ENCODE measurements around the gene SHISAL2B. TPM values are rescaled to one million over a fixed set of nuclear protein-coding genes. Genes with fewer than 3 reads are reported as not detected.

SHISAL2B gene
- total RNA-seq, 3 donors from 2014 or later (not counting 1 experiment from before 2014, with no cell fraction given) = not detected

DNA sequence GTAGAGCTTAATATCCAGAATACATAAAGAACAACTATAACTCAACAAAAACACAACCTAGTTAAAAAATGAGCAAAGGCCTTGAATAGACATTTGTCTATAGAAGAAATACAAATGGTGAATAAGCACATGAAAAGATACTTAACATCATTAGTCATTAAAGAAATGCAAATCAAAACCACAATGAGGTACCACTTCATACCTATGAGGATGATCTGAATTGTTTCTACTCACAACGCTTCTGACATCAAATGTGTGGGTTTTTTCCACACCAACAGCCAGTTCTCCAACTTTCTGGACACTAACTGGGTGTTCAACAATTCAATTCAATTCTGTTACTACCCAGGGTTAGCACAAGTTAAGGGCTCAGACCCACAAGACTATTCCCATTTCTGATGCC, 56.1 kb downstream of the SHISAL2B start:
- intact Hi-C loops (cut with micrococcal nuclease) = no loop called here

DNA sequence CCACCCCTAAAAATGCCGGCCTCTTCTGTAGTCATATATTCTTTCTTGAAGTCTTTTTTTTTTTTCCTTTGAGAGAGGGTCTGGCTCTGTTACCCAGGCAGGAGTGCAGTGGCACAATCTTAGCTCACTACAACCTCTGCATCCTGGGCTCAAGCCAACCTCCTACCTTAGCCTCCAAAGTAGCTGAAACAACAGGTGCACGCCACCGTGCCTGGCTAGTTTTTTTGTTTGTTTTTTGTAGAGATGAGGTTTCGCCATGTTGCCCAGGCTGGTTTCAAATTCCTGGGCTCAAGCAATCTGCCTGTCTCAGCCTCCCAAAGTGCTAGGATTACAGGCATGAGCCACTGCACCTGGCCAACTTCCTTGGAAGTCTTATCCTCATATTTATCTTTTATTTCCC, 59.1 kb downstream of the SHISAL2B start:
- DNase-seq (no peak), ATAC-seq (no peak)
- Histone ChIP-seq H3K36me3 (ENCODE audit: control insufficient read depth, insufficient read depth, low read length) (peaks cover 13% of the 10 kb centered on the region), H3K4me1 (ENCODE audit: control insufficient read depth, insufficient read depth, low read length) (no peaks in the 10 kb centered on the region), H3K27ac (ENCODE audit: low read length) (no peak overlapping the region), H3K4me3 (ENCODE audit: low read length) (no peak overlapping the region), H3K9me3 (ENCODE audit: control insufficient read depth, insufficient read depth, low read length) (no peaks in the 10 kb centered on the region), H3K27me3 (ENCODE audit: control insufficient read depth, insufficient read depth, low read length) (no peaks in the 10 kb centered on the region)
- TF ChIP-seq, protein P1, sequence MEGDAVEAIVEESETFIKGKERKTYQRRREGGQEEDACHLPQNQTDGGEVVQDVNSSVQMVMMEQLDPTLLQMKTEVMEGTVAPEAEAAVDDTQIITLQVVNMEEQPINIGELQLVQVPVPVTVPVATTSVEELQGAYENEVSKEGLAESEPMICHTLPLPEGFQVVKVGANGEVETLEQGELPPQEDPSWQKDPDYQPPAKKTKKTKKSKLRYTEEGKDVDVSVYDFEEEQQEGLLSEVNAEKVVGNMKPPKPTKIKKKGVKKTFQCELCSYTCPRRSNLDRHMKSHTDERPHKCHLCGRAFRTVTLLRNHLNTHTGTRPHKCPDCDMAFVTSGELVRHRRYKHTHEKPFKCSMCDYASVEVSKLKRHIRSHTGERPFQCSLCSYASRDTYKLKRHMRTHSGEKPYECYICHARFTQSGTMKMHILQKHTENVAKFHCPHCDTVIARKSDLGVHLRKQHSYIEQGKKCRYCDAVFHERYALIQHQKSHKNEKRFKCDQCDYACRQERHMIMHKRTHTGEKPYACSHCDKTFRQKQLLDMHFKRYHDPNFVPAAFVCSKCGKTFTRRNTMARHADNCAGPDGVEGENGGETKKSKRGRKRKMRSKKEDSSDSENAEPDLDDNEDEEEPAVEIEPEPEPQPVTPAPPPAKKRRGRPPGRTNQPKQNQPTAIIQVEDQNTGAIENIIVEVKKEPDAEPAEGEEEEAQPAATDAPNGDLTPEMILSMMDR (IDR thresholded peaks at IDR 0.05) = no peak
- Mint-ChIP-seq H3K27ac (no peak overlapping the region), H3K4me1 (peaks cover under 1 to 19% of the 10 kb centered on the region in 2 donors), H3K4me3 (no peak overlapping the region), H3K27me3 (ENCODE audit: low read depth in 2 of 2) (no peaks in the 10 kb centered on the region), H3K36me3 (no peaks in the 10 kb centered on the region), H3K9me3 (no peaks in the 10 kb centered on the region)
- intact Hi-C loops (cut with micrococcal nuclease) = no loop called here
- WGBS (ENCODE audit: insufficient coverage) = 96% methylated on average over 4 of the region's 4 CpGs

More for the DNA sequence above, 56.1 kb downstream of the SHISAL2B start:
- H3K9me3 Mint-ChIP-seq = no peaks in the 10 kb centered on the region
- no peaks in the 10 kb centered on the region for H3K36me3 ChIP-seq (ENCODE audit: control insufficient read depth, insufficient read depth, low read length)
- H3K9me3 ChIP-seq (ENCODE audit: control insufficient read depth, insufficient read depth, low read length) = no peaks in the 10 kb centered on the region
- no peak overlapping the region for H3K4me3 ChIP-seq (ENCODE audit: low read length)
- no peaks in the 10 kb centered on the region for H3K27me3 Mint-ChIP-seq (ENCODE audit: low read depth in 2 of 2)
- ATAC-seq = no peak
- 92% methylated on average over 1 of the region's 1 CpG for WGBS (ENCODE audit: insufficient coverage)
- H3K4me1 ChIP-seq (ENCODE audit: control insufficient read depth, insufficient read depth, low read length) = no peaks in the 10 kb centered on the region
- H3K27ac ChIP-seq (ENCODE audit: low read length) = no peak overlapping the region
- H3K4me1 Mint-ChIP-seq = peaks cover 8 to 21% of the 10 kb centered on the region in 2 donors
- H3K4me3 Mint-ChIP-seq = no peak overlapping the region
- no peaks in the 10 kb centered on the region for H3K27me3 ChIP-seq (ENCODE audit: control insufficient read depth, insufficient read depth, low read length)
- DNase-seq = no peak
- TF ChIP-seq, protein P1 (IDR thresholded peaks at IDR 0.05) = no peak
- H3K36me3 Mint-ChIP-seq = no peaks in the 10 kb centered on the region
- no peak overlapping the region for H3K27ac Mint-ChIP-seq

DNA sequence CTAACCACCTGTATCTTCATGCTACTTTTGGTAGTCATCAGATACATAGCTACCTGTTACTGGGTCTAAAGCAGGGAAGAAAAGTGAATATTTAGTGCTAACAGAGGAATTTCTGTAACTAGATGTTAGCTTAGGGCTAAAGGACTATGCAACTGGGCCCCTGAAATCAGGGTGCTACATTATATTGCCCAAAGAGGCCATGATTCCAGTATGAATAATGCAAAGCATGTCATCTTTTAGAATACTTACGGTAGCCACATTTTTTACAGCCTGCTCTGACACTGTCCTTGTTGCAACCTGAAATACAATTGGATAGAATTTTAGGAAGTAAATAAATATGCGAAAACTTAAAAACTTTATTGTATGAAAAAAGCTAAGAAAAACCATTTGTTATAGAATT, 63.8 kb downstream of the SHISAL2B start:
- 100% methylated on average over 2 of the region's 2 CpGs for WGBS (ENCODE audit: insufficient coverage)
- H3K27ac ChIP-seq (ENCODE audit: low read length) = no peak overlapping the region
- H3K9me3 Mint-ChIP-seq = no peaks in the 10 kb centered on the region
- H3K36me3 Mint-ChIP-seq = no peaks in the 10 kb centered on the region
- H3K4me3 ChIP-seq (ENCODE audit: low read length) = no peak overlapping the region
- no peak for DNase-seq
- no peaks in the 10 kb centered on the region for H3K27me3 ChIP-seq (ENCODE audit: control insufficient read depth, insufficient read depth, low read length)
- intact Hi-C loops (cut with micrococcal nuclease) = no loop called here
- ATAC-seq = no peak
- no peak overlapping the region for H3K4me3 Mint-ChIP-seq
- H3K4me1 ChIP-seq (ENCODE audit: control insufficient read depth, insufficient read depth, low read length) = no peaks in the 10 kb centered on the region
- no peak overlapping the region for H3K27ac Mint-ChIP-seq
- no peaks in the 10 kb centered on the region for H3K9me3 ChIP-seq (ENCODE audit: control insufficient read depth, insufficient read depth, low read length)
- H3K27me3 Mint-ChIP-seq (ENCODE audit: low read depth in 2 of 2) = no peaks in the 10 kb centered on the region
- H3K36me3 ChIP-seq (ENCODE audit: control insufficient read depth, insufficient read depth, low read length) = peaks cover 13% of the 10 kb centered on the region
- H3K4me1 Mint-ChIP-seq = peaks cover 9 to 10% of the 10 kb centered on the region in 2 donors
- TF ChIP-seq, protein P1 (IDR thresholded peaks at IDR 0.05) = no peak

DNA sequence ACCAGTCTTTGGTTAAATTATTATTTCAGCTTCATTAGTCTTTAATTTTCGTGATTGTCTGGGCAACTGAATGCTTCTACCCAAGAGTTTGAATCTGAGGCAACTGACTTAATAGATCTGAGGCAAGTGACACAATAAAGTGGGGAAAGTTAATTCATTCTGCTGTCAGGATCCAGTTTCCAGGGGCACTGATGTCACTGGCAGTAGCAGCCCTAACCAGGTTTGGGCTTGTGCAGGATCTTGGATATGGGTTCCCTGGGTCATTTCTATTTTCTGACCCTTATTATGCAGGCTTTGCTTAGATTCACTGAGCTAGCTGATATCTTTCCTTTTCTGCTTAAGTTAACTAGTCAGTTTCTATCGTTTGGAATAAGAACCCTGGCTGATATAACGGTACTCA, 68.6 kb downstream of the SHISAL2B start:
- Mint-ChIP-seq H3K4me1 (peaks cover 19 to 26% of the 10 kb centered on the region in 2 donors), H3K36me3 (no peaks in the 10 kb centered on the region), H3K9me3 (no peaks in the 10 kb centered on the region), H3K27me3 (ENCODE audit: low read depth in 2 of 2) (no peaks in the 10 kb centered on the region), H3K4me3 (no peak overlapping the region), H3K27ac (no peak overlapping the region)
- Histone ChIP-seq H3K9me3 (ENCODE audit: control insufficient read depth, insufficient read depth, low read length) (no peaks in the 10 kb centered on the region), H3K4me1 (ENCODE audit: control insufficient read depth, insufficient read depth, low read length) (no peaks in the 10 kb centered on the region), H3K27ac (ENCODE audit: low read length) (no peak overlapping the region), H3K27me3 (ENCODE audit: control insufficient read depth, insufficient read depth, low read length) (no peaks in the 10 kb centered on the region), H3K4me3 (ENCODE audit: low read length) (no peak overlapping the region), H3K36me3 (ENCODE audit: control insufficient read depth, insufficient read depth, low read length) (peaks cover 4% of the 10 kb centered on the region)
- TF ChIP-seq, protein P1 (IDR thresholded peaks at IDR 0.05) = no peak
- DNase-seq (no peak), ATAC-seq (no peak)
- intact Hi-C loops (cut with micrococcal nuclease) = no loop called here
- 98% methylated on average over 3 of the region's 3 CpGs for WGBS (ENCODE audit: insufficient coverage)
